PC-9 (cell line): Measurements from ENCODE around the gene WDR72.

ENCODE experiments used
- EZH2 ChIP-seq: fragments of 200-600 bp; sonication (generic); IDR thresholded peaks from 2 replicates; pipeline ENCODE4 v1.8.0; 2017; ENCODE audit warnings: antibody characterized with exemption, low read depth
- TF ChIP-seq, protein P1 (sequence below): fragments of 200-600 bp; sonication (generic); conservative IDR thresholded peaks from 2 replicates; pipeline ENCODE4 v1.6.1; 2017; ENCODE audit warnings: mixed run types, antibody characterized with exemption, mild to moderate bottlenecking, moderate library complexity

DNA sequence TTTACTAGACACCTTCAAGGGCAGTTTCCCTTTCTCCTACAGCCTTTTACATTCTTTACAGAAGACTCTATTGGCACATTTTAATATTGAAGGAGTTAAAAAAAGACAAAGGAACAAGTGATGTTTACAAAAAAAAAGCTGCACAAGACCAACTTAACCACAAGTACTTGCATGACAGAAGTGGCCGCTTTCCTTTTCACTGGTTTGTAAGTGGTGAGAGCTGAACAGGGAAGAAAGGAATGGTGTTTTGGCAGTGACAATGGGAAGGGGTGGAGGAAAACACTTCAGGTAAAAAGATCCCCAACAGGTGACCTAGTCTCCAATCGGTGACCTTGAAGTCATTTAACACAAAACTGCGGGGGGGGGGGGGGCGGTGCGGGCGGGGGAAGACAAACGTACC is 1.1 kb downstream of the WDR72 start:
- TF ChIP-seq, protein P1, sequence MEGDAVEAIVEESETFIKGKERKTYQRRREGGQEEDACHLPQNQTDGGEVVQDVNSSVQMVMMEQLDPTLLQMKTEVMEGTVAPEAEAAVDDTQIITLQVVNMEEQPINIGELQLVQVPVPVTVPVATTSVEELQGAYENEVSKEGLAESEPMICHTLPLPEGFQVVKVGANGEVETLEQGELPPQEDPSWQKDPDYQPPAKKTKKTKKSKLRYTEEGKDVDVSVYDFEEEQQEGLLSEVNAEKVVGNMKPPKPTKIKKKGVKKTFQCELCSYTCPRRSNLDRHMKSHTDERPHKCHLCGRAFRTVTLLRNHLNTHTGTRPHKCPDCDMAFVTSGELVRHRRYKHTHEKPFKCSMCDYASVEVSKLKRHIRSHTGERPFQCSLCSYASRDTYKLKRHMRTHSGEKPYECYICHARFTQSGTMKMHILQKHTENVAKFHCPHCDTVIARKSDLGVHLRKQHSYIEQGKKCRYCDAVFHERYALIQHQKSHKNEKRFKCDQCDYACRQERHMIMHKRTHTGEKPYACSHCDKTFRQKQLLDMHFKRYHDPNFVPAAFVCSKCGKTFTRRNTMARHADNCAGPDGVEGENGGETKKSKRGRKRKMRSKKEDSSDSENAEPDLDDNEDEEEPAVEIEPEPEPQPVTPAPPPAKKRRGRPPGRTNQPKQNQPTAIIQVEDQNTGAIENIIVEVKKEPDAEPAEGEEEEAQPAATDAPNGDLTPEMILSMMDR = no peak
- no peak for TF ChIP-seq EZH2
